NCI-H1105 treated with DMSO at 0.1 percent for 48 hours (cell line): ENCODE measurements around the gene SEC31A.
A peak's percentile ranks its signal among the peaks of the same experiment; 100 is the strongest.
"Not testable (repeated sequence)": the region's sequence is repeated elsewhere in the genome, so short reads cannot be mapped to it uniquely, and the experiment has no call there.

Experiments
- DNase-seq: peaks from one replicate; lab custom pipeline; 2025; lab: John Stamatoyannopoulos, UW

SEC31A gene

DNA sequence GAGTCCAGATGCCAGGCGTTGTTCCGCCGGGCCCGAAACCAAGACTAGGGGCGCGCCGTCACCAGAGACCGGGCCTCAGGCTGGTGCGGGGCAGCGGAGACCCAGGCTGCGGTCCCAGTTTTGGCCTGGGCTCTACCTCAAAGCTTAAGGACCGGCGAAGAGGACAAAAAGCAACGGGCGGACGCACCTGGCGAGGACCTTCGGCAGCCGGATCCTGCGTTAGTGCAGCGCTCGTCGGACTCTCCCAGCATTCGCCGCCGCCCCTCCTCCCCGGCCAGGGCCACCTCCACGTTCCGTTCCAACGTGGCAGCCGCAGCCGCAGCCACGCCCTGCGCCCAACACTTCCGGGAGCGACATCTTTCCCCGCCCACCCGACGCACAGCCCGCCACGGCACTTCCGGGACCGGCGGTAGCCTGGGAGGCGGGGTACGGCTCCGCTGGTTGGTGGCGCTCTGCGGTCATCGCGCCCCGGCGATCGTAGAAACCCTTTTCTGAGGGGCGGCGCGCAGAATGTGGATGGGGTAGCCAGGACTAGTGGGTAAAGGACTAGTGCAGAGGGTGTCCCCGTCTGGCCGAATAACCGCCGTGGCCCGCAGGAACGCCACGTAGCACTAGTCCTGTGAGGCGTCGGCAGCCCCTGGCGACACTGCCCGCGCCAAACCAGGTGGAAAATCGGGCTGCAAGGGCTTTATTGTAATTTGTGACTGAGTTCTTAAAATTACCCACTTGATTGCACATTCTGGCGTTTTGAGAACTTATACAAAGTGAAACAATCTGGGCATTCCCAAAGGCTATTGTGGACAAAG is at the start of gene SEC31A:
SEC31A (minus strand) TSS at position 253 of the 806 bp plus-strand sequence. CDS start 9,217 bp downstream, outside the sequence.
- peak; percentile 86 for DNase-seq

GRCh38 chr4:82939414-82939813 is 48.5 kb upstream of the SEC31A start:
- no peak for DNase-seq

- no peak for DNase-seq
Observed at GRCh38 chr4:82934441-82934840, 43.5 kb upstream of the SEC31A start.

DNA sequence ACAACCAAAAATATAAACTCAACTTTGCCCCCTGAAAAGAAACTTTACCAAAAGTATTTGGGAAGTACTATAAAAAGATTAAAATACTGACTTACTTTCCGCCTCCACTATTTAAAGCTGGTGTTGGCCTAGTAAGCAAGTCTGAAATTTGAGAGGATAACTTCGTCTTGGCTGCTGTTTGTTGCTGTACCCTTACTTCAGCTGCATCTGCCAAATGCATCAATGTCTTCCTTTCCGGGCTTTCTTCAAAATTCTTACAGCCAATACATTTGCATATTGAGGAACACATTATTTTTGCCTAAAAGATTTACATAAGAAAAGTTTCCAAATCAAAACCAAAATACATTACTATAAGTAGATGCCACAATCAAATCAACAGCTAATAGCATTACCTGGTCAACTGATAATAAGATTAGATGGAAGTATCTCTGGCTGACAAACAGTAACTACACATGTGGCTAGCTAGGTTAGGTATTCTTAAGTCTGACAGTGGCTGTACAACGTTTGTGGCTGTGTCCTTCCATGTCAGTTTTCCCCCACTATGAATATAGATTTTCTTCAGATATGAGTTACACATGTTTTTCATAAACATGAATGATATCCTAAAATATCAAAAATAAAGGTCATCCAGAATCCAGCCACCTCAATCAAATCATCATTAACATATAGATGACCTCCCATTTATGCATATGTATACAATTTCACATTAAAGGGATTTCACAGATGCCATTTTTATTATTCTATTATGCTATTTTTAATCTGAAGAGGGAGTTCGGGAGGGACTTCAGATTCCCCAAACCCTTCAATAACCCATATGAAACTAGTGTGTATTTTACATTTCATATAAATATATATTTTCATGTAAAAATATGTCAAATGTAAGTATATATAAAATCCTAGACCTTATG is 40.1 kb upstream of the SEC31A start:
- DNase-seq = no peak

DNA sequence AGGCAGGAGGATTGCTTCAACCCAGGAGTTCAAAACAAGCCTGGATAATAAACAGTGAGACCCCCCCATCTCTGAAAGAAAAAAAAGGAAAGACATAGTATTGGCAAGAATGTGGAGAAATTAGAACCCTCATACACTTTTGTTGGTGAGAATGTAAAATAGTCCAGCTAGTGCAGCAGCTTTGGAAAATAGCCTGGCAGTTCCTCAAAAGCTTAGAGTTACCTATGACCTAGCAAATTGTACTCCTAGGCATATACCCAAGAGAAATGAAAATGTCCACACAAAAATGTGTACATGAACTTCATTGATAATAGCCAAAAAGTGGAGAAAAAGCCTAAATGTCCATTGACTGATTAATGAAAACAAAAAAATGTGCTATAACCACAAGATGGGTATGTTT is 30.8 kb upstream of the SEC31A start:
- no peak for DNase-seq

- no peak for DNase-seq
Observed at GRCh38 chr4:82919386-82919785, 28.4 kb upstream of the SEC31A start.

- DNase-seq = no peak
Observed at GRCh38 chr4:82918091-82918490, 27.1 kb upstream of the SEC31A start.

DNA sequence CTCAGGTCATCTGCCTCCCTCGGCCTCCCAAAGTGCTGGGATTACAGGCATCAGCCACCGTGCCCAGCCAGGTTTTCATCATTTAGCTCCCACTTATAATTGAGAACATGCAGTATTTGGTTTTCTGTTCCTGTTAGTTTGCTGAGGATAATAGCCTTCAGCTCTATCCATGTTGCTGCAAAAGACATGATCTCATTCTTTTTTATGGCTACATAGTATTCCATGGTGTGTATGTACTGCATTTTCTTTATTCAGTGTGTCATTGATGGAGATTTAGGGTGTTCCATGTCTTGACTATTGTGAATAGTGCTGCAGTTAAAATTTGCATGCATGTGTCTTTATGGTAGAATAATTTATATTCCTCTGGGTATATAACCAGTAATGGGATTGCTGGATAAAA is 23.0 kb upstream of the SEC31A start:
- DNase-seq = not testable (repeated sequence)

DNA sequence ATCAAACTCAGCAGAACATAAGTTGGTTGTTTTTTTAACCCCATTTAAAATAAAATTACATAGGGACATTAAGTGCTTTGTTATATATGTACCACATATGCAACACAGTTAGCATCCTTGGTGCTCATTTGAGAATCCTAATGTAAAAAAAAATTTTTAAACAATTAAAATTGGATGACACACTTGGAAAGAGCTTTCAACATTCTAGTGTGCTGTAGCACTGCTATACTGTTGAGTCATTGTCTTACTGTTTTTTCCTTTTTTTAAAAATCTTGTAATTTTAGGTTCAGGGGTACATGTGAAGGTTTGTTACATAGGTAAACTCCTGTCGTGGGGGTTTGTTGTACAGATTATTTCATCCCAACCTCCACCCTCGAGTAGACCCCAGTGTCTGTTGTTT is 22.4 kb upstream of the SEC31A start:
- no peak for DNase-seq

DNA sequence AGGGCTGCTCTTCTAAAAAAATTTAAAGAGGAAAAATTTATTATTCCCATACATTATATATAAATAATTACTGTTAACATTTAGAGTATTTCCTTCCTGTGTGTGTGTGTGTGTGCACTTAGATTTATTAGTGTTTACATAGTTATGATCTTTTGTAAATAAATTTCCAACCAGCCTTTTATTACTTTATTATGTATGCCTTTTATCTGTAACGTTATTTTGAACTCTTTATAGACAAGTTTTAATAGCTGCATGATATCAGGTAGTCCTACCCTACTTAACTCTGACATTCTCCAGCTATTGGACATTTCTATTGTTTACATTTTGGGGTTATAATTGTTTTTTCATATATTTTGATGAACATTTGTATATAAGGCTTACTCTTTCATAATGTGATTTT is 18.4 kb upstream of the SEC31A start:
- DNase-seq = no peak

DNA sequence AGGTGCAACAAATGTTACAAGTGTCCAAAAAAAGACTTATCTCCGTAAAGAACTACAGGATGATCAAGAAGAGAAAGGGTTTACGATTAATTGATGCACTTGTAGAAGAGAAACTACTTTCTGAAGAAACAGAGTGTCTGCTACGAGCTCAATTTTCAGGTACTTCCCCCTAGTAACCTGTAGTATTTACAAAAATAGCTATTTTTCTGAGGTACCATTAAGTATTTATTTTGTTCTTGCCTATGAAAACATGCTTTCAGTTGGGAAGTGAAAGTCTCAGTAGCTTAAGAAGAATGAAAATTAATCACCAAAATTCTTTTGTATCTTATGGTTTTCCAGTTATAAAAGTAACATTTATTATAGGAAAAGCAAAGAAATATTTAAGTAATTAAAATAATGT is 15.5 kb upstream of the SEC31A start:
- DNase-seq = no peak

- no peak for DNase-seq
Observed at GRCh38 chr4:82905205-82905604, 14.3 kb upstream of the SEC31A start.

GRCh38 chr4:82903737-82904136 is 12.8 kb upstream of the SEC31A start:
- no peak for DNase-seq

DNA sequence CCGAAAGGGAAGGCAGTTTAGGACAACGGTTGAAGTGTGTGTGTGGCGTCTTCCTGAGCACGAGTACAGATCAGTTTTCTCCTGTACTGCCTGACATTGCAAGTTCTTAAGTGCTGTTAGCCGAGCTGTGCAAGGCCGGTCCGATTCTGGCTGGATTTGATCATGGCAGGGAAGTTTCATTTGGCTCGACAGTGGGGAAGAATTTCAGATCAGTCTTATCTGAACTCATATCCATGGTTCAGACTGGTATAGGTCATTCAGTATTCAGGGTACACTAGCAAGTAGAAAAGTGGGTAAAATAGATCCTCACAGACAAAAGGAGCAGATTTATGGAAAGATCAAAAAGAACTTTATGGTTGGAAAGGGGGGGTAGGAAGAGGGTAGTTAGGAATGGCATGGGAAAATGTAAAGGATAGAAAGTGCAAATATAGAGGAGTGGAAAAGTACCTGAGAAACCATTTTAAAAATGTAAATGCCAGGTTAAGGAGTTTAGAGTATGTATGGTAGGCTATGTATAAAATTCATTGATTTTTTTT is 10.3 kb upstream of the SEC31A start:
- no peak for DNase-seq

DNA sequence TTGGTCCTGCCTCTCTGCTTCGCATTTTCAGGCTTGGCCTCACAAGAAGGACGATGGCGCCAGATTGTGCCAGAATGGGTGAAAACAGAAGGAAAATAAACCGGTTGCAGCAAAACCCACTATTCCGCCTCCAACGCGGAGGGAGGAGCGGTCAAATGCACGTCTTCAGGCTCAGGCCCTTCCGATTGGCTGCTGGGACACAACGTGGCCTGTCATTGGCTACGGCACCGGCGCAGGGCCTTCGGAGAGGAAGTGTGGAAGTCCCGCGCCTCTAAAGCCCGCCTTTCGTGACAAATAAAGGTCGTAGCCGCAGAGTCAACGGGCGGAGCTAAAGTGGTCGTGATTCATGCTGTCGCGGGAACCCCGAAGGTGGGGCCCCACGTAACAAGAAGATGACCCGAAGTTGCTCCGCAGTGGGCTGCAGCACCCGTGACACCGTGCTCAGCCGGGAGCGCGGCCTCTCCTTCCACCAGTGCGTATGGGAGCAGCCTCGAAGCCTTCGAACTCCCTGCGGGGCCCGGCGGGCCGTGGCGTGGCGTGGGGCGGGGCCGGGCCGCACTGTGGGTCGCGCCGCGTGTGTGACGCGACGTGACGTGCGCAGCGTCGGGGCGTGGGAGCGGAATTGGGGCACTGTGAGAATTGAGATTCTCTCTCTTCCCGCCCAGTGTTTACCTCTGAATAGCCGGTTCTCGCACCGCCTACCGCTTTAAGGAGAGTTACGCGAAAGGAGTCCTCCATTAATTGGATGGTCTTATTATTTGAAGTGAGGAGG is 9.6 kb upstream of the SEC31A start, which contains the start of gene THAP9:
THAP9 (plus strand) TSS at position 325 of the 772 bp plus-strand sequence; CDS start at position 393, 68 bp downstream.
- DNase-seq = peak; percentile 93

DNA sequence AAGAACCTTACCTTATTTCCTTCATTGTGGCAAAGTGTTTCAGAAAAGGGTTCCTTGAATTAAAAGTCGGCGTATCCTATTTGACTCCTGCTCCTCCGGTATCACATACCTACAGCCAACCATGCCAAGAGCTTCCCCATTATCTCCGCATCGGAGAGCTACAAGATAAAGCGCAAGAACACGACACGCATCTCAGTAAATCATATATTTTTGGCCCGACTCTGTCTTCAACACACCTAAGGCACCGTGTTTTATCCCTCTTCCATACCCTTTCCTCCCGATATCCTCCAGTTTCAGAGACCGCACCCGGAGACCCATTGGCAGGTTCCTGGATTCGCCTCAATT is 9.1 kb upstream of the SEC31A start:
- peak; percentile 58 for DNase-seq

GRCh38 chr4:82899374-82900065 is 8.6 kb upstream of the SEC31A start:
- DNase-seq = no peak

DNA sequence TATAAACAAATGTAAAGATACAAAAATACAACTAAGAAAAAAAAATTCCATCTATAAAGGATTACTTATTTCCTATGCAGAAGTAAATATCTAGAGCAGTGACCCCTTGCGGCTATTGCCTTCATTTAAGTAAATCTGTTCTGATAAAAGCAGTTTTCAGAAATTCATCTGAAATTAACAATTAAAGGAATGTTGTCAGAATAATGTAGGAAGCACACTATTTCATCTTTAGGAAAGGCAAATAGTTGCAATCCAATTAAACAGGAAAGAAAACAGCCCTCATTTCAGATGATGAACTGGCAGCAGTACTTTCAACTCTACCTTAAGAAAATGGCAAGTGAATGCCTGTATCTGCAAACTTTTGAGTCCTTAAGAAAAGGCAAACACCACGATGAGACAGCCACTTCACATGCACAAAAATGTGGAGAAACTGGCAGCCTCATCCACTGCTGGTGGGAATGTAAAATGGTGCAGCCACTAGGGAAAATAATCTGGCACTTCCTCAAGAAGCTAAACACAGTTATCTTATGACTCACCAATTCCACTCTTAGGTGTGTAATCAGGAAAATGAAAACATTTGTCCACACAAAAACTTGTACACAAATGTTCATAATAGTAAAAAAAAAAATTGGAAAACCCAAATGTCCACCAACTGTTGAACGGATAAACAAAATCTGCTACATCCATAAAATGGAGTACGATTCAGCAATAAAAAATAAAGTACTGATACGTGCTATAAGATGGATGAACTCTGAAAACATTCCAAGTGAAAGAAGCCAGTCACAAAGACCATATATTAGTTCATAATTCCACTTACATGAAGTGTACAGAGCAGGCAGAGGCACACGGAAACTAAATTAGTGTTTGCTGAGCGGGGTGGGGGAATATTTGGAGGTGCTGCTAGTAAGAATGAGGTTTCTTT is 7.6 kb upstream of the SEC31A start:
- peak; percentile 9 for DNase-seq

DNA sequence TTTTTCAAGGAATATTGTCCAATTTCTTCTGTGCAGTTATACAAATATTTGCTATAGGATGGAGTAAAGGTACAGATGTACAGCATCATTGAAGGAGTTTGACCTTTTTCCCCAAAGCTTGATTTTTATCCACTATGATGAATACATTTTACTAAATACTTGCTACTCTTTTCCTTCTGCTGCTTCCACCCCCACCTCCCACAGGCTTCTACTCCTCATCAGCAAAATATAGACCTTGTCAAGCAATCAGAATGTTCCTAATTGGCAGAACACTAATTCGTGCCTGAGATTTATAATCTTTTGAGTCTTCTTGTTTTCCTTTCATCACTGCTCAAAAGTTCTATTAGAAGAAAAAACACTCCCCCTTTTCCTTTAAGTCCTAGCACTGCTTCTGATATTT is 5.8 kb upstream of the SEC31A start:
- no peak for DNase-seq

GRCh38 chr4:82893942-82894341 is 3.0 kb upstream of the SEC31A start:
- no peak for DNase-seq
